SJSA1 (cell line): Measurements from ENCODE around the gene COX17. TPM values are rescaled to one million over a fixed set of nuclear protein-coding genes. Genes with fewer than 3 reads are reported as not detected.

Experiments used
- DNase-seq, 2 experiments: peaks; one replicate each; pipeline ENCODE4 v3.0.0-alpha.2; 2015 to 2020; ENCODE audit warnings: low spot score in 2 of 2, low read depth in 1 of 2
- H3K27ac ChIP-seq: fragments of 250-450 bp; sonication (Bioruptor Pico); 2 replicates; pipeline ENCODE4 v1.5.1; 2020; ENCODE audit warnings: mild to moderate bottlenecking, moderate library complexity
- H3K27me3 ChIP-seq: fragments of 250-450 bp; sonication (Bioruptor Pico); replicated peaks from 2 replicates; pipeline ENCODE4 v1.5.1; 2020; ENCODE audit warnings: mild to moderate bottlenecking, moderate library complexity
- H3K36me3 ChIP-seq: fragments of 250-450 bp; sonication (Bioruptor Pico); 2 replicates; pipeline ENCODE4 v1.5.1; 2020; ENCODE audit warnings: mild to moderate bottlenecking
- H3K4me1 ChIP-seq: fragments of 250-450 bp; sonication (Bioruptor Pico); replicated peaks from 2 replicates; pipeline ENCODE4 v1.6.1; 2021; ENCODE audit warnings: mild to moderate bottlenecking
- H3K4me3 ChIP-seq: fragments of 250-450 bp; sonication (Bioruptor Pico); 2 replicates; pipeline ENCODE4 v1.5.1; 2020; ENCODE audit warnings: mild to moderate bottlenecking
- H3K9me3 ChIP-seq: fragments of 250-450 bp; sonication (Bioruptor Pico); replicated peaks from 2 replicates; pipeline ENCODE4 v1.5.1; 2020; ENCODE audit warnings: mild to moderate bottlenecking
- total RNA-seq: library from RNA; depleted of rRNA; stranded (reverse); fragments of >200 nt; shearing (Covaris generic); gene quantifications from 2 replicates; pipeline ENCODE4 v1.2.3, GENCODE V29; 2014; rRNA removed

COX17 gene
- total RNA-seq, 1 experiment from 2014 or later, result 36.0 TPM

DNA sequence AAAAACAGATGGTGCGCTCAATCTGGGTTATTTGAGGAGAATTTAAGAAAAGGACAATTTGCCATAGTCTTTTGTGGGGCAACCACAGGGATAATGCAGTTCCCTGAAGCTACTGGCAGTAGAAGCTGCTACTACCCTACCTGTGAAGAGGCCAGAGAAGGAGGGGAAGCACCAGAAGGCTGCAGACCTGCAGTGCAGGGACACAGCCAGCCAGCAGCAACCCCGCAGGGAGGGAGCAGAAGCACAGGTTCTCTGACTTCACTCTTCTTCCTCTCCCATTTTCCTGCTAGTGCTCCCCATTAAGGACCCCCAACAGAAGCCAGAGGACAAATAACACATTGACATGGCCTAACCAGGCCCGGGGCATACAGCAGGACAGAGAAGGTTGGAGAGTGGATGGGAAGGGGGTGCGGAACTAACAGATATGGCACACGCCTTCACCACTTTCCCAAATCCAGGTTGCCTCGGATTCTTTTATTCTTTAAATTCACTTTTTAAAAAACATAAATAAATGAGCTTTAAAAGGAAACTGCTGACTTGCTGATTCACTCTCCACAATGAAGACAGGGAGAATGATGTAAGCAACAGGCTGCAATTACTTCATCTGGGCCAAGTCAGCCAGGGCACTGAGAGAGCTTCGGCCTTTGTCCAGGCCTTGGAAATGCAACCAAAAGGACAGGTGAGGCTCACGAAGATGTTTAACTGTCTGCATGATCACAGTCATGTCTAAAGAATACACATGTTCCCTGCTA, 46.9 kb downstream of the COX17 start:
- H3K9me3 ChIP-seq, result no peaks in the 10 kb centered on the region
- no peak overlapping the region for H3K27ac ChIP-seq
- H3K4me3 ChIP-seq, result no peak overlapping the region
- peaks cover 9% of the 10 kb centered on the region for H3K4me1 ChIP-seq
- DNase-seq, result peak in 1 of 2 experiments; percentile 12
- H3K36me3 ChIP-seq, result no peaks in the 10 kb centered on the region
- no peaks in the 10 kb centered on the region for H3K27me3 ChIP-seq

DNA sequence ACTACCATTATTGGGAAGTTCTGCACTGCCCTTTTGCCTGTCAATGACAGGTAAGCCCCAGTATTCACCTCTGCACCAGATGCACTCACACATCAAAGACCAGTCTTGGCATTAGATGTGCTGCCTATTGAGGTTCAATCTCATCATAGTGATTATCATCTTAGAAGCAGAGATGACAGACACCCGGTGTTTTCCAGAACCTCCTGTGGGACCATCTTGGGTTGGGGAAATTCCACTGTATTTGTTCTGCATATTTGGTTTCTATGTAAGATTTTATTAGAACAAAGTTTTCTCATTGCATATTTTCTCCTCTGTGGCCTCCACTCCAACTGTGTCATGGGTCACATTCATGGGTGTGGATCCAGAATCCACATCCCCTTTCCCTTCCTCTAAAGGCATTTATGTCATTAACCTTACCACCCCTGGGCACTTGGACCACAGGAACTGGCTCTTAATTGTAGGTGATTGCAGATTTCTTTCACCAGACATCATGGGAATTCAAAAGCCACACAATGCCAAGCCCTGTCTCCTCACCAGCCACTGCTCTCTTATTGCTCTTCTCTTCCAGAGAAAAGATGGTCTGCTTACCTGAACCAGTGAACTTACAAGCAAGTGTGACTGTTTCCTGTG, 48.3 kb downstream of the COX17 start:
- H3K27me3 ChIP-seq, result no peaks in the 10 kb centered on the region
- no peak overlapping the region for H3K27ac ChIP-seq
- no peak for DNase-seq
- H3K4me1 ChIP-seq, result peaks cover 9% of the 10 kb centered on the region
- no peaks in the 10 kb centered on the region for H3K9me3 ChIP-seq
- no peaks in the 10 kb centered on the region for H3K36me3 ChIP-seq
- H3K4me3 ChIP-seq, result no peak overlapping the region

DNA sequence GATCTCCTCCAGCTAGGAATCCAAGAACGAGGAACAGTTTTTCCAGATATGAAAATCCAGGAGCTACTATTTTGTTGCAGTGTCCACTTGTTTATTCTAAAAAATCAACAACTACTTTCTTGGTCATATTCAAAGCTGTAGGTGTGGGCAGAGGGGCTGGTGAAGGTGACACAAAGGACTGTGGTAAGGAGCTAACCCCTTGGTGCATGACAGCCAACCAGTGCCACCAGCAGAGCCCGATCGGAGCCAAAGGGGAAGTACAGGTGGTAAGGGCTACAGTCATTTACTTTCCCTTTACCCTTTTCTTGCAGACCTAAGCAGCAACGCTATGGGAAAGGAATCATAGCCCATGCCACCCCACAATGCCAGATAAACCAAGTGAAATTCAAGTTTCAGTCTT, 48.8 kb downstream of the COX17 start:
- DNase-seq, result no peak
- Histone ChIP-seq H3K4me3 (no peak overlapping the region), H3K4me1 (peaks cover 9% of the 10 kb centered on the region)

DNA sequence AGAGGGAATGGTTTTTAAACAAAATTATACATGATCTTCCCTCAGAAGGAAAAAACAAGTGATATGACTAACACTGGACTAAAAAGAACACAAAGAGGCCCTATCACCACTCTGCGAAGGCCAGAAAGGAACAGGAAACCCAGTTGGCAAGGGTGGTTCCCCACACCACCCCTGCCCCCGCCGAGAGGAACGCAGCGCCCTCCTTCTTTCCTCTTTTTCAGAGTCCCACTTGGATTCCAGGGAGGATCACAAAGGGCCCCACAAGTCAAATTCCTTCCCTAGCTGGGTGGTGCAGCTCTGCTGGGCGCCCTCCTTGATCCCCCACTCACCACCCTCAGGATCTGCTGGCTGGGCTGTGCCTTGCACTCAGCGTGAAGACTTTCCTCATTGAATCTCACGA, 49.7 kb downstream of the COX17 start:
- Histone ChIP-seq H3K4me3 (no peak overlapping the region), H3K27me3 (no peaks in the 10 kb centered on the region), H3K4me1 (peaks cover 9% of the 10 kb centered on the region), H3K36me3 (no peaks in the 10 kb centered on the region), H3K9me3 (no peaks in the 10 kb centered on the region), H3K27ac (no peak overlapping the region)
- DNase-seq, result no peak

More for the DNA sequence above, 48.8 kb downstream of the COX17 start:
- Histone ChIP-seq H3K27ac (no peak overlapping the region), H3K36me3 (no peaks in the 10 kb centered on the region), H3K27me3 (no peaks in the 10 kb centered on the region), H3K9me3 (no peaks in the 10 kb centered on the region)

DNA sequence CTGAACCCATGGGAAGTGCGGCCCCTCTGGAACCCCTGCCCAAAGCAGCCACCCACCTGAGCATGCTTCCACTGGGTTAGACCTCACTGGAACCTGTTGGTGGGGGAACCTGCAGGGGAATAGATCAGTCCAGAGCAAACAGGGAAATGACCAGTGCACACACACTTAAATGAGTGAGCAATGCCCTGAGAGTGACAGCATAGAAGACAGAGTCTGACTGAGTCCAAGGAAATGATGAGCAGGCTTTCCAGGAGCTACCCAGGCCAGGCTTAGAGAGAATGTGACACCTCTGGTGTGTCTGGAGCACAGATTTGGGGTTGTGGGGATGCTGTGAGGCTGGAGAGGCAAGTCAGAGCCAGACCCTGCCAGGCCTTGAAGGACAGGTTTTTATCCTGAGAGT, 51.0 kb downstream of the COX17 start:
- no peak overlapping the region for H3K4me3 ChIP-seq
- DNase-seq, result no peak
- no peaks in the 10 kb centered on the region for H3K36me3 ChIP-seq
- no peak overlapping the region for H3K27ac ChIP-seq
- H3K9me3 ChIP-seq, result no peaks in the 10 kb centered on the region
- H3K4me1 ChIP-seq, result peaks cover 9% of the 10 kb centered on the region
- no peaks in the 10 kb centered on the region for H3K27me3 ChIP-seq

DNA sequence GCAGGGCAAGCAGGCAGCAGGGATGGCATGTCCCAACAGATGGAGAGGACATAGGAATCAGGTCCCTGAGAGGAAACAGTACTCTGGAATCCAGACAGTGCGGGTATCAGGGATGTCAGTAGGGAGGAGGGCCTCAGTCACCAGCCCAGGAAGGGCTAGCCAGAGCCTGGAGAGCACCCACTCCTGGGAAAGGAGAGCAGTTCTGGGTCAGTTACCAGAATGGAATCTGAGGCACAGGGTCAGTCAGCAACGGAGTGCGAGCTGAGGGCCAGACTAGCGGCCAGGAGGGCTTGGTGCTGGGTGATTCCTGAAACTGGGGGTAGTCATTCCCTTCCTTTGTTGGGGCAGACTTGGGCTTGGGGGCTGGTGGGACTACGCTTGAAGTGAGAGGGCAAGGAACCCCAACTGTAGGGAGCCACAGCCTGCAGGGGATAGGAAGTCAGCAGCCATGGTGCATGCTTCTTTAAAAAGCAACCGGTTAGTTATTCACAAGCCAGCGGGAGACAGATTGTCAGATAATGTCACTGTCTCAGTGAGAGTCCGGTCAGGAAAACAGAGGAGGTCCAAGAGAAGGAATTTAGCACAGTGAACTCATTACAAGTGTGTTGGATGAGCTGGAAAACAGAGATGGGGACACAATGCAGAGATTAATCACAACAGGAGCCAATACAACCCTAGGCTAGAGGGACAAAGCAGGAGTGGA, 51.6 kb downstream of the COX17 start:
- Histone ChIP-seq H3K27ac (no peak overlapping the region), H3K27me3 (no peaks in the 10 kb centered on the region), H3K4me1 (peaks cover 8% of the 10 kb centered on the region; the same call in 1 of the 2 replicates), H3K9me3 (no peaks in the 10 kb centered on the region), H3K4me3 (no peak overlapping the region), H3K36me3 (no peaks in the 10 kb centered on the region)
- DNase-seq, result no peak

DNA sequence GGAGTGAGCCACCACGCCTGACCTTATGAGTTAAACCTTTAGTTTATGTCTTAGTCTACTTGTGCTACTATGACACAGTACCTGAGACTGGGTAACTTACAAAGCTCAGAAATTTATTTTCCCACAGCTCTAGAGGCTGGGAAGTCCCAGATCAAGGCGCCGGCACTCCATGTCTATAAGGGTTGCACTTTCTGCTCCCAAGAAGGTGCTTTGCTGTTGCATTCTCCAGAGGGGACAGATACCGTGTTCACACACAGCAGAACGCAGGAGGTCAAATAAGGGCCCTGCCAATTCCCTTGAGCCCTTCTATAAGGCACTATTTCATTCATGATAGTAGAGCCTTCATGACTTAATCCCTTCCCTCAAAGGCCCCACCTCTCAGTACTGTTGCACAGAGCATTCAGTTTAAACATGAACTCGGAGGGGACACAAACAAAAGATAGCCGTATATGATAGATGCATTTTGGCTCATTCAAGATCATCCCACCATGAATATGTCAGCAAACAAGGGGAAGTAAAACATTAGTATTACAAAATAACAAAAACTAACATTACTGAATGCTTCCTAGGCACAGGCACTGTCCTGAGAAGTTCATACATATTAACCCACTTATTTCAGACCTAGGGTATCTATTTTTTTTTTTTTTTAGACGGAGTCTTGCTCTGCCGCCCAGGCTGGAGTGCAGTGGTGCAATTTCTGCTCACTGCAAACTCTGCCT, 53.0 kb downstream of the COX17 start:
- DNase-seq, result no peak
- Histone ChIP-seq H3K27me3 (no peaks in the 10 kb centered on the region), H3K36me3 (no peaks in the 10 kb centered on the region), H3K4me1 (0 out of 2 replicates have a peak, but pooled peaks cover 5% of the 10 kb centered on the region), H3K9me3 (no peaks in the 10 kb centered on the region), H3K4me3 (no peak overlapping the region), H3K27ac (no peak overlapping the region)

DNA sequence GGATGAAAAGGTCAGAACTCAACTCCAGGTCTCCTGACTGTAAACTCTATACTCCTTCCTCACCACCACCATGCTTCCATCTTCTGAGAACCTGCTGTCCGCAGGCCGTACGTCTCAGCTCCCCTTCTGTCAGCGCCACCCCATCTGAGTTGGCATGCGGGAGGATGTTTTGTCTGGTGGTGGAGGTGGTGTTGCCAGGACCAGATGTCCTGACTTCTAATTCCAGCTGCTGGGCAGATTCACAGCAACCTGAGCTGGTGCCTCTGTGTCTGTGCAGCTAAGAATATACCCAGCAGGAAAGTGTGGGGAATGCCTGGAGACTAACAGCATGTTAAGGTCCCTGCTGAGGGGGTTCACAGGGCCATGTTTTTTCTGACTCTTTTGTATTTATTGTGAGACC, 56.3 kb downstream of the COX17 start:
- Histone ChIP-seq H3K4me1 (no peaks in the 10 kb centered on the region), H3K27ac (no peak overlapping the region), H3K4me3 (no peak overlapping the region), H3K27me3 (no peaks in the 10 kb centered on the region), H3K36me3 (no peaks in the 10 kb centered on the region), H3K9me3 (no peaks in the 10 kb centered on the region)
- DNase-seq, result no peak

Other genes starting within 250 kb of the COX17 start
- 48.4 and 74.1 TPM in 2 replicates for gene TMEM39A, start 213.8 kb downstream of the COX17 start, total RNA-seq
- gene POGLUT1, start 208.4 kb downstream of the COX17 start, total RNA-seq, result 11.6 and 15.1 TPM in 2 replicates
- 48.3 and 99.5 TPM in 2 replicates for gene TIMMDC1, start 178.9 kb downstream of the COX17 start, total RNA-seq
- not detected in 2 replicates for gene CD80, start 117.8 kb downstream of the COX17 start, total RNA-seq
- gene ADPRH, start 97.9 kb downstream of the COX17 start, total RNA-seq, result 1.3 and 2.0 TPM in 2 replicates
- gene PLA1A, start 79.5 kb downstream of the COX17 start, total RNA-seq, result 0.16 and 1.4 TPM in 2 replicates
- 0.97 TPM in 1 of 2 replicates, not detected in the other for gene POPDC2, start 16.8 kb downstream of the COX17 start, total RNA-seq
- gene CFAP91, start 25.6 kb upstream of the COX17 start, total RNA-seq, result 0.18 and 0.34 TPM in 2 replicates
- 0.08 TPM in 1 of 2 replicates, not detected in the other for gene NR1I2, start 104.7 kb upstream of the COX17 start, total RNA-seq